ENCODE data around the gene TLE3. TPM values are rescaled to one million over a fixed set of nuclear protein-coding genes. Genes with fewer than 3 reads are reported as not detected.

The TLE3 gene
- total RNA-seq, 1 donor from 2014 or later, result 13.4 TPM

DNA sequence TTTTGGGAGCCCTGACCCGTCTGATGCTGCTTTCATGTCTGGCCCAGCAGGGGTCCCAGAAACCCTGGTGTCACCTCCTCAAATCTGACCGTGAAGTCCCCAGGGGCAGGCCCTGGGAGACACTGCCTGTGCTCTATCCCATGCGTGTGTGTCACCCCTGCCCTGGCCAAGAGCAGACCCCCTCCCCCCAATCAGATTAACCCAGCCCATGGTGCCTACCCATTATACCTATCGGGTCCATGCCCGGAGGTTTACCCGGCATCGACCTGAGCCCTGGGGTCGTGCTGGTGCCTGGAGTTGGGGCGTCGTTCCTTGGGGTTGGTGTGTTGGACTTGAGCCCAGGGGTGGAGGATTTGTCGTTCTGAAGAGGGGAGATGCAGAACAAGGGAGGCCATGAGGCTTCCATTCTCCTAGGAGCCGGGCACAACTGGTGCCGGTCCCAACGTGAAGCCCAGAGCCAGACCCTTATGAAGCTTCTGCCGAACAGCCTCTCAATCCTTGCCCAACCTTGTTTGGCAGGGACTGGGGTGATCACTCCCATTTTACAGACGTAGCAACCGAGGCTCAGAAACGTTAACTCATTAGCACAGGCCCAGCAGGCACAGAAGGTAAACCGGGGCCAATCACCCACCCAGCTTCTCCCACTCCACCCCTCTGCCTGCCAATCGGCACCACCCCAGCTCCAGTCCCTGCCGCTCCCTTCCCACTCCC lies 39.6 kb downstream of the TLE3 start:
- ATAC-seq (ENCODE audit: poor library complexity) (no peak), DNase-seq (no peak)
- intact Hi-C loops (cut with DNase I), result no loop called here

GRCh38 chr15:70056091-70056680 lies 41.5 kb downstream of the TLE3 start:
- intact Hi-C loops (cut with DNase I), result no loop called here
- ATAC-seq (ENCODE audit: poor library complexity), result no peak
- DNase-seq, result no peak

DNA sequence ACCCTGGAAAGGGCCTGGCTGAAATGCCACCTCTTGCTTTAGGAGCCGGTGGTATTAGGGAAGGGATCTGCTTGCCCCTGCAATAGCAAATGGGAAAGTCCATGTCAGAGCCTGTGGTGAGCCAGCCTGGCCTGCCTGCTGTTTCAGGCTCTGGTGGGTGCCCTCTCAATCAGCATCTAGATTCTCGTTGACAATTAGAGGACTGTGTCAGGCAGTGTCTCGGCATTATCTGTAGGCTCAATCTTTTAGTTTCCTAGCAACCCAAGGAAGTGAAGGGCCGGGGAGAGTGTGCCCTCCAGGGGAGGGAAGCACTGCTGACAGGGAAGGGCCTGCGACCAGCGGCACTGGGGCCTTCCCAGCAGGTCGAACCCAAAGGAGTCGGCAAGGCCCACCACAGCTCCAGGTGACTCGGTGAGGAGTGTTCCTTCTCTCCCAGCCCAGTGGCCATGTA lies 42.1 kb downstream of the TLE3 start:
- DNase-seq (no peak), ATAC-seq (ENCODE audit: poor library complexity) (no peak)
- intact Hi-C loops (cut with DNase I), result no loop called here

- no peak for DNase-seq
- intact Hi-C loops (cut with DNase I), result no loop called here
- ATAC-seq (ENCODE audit: poor library complexity), result no peak
Observed at GRCh38 chr15:70054884-70055387, 42.8 kb downstream of the TLE3 start.

GRCh38 chr15:70054366-70054765 lies 43.4 kb downstream of the TLE3 start:
- no peak for ATAC-seq (ENCODE audit: poor library complexity)
- intact Hi-C loops (cut with DNase I), result no loop called here
- no peak for DNase-seq

DNA sequence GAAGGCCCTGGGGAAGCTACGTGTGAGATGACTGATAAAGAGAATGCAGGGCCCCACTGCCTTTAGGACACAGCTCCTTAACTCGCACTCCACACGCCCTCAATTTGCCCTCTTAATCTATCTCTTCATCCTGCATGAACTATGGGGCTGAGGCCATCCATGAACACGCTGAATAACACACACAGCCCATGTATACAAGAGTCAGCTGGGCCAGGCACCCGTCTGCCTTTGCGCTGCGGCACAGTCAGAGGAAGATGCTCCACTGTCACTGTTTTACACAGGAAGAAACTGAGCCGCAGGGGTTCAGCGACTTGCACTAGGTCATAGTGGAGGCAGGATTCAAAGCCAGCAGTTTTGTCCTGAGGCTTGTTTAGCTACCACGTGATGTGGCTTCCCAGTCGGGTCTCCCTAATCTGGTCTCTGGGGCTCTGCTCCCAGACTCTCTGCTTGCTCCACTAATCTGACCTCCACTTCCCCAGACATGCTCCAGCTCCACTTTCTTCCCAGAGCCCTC lies 43.9 kb downstream of the TLE3 start:
- intact Hi-C loops (cut with DNase I), result no loop called here
- ATAC-seq (ENCODE audit: poor library complexity), result no peak
- DNase-seq, result no peak

DNA sequence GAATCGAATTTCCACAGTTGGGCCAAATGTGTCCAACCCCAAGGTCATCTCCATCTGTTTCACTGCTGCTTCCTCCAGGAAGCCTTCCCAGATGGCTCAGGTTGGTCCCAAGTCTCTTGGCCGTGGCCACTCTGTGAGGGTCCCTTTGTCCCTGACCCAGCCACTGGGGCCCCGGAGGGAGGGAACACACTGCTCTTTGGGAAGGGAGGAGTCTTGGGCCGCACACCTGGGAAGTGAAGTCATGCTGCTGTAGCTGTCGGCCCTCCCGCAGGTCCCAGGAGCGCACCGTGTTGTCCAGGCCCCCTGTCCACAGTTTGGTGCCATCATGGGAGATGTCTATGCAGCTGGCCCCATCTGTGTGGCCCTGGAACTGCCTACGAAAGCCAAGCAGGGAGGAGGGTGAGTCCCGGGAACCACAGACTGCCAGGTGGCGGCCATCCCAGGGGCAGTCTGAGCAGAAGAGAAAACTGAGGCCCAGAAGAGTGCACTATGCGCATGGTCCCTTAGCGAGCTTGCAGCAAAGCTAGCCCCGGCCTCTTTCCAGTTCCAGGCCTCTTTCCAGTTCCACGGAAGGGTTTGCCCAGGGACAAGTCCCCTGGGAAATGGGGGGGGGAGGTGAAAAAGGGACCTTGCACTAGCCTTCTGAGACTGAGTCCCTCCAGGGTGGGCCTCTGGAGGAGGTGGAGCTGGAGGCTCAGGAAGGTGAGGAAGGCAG lies 44.6 kb downstream of the TLE3 start:
- ATAC-seq (ENCODE audit: poor library complexity) (no peak), DNase-seq (no peak)
- intact Hi-C loops (cut with DNase I), result no loop called here

DNA sequence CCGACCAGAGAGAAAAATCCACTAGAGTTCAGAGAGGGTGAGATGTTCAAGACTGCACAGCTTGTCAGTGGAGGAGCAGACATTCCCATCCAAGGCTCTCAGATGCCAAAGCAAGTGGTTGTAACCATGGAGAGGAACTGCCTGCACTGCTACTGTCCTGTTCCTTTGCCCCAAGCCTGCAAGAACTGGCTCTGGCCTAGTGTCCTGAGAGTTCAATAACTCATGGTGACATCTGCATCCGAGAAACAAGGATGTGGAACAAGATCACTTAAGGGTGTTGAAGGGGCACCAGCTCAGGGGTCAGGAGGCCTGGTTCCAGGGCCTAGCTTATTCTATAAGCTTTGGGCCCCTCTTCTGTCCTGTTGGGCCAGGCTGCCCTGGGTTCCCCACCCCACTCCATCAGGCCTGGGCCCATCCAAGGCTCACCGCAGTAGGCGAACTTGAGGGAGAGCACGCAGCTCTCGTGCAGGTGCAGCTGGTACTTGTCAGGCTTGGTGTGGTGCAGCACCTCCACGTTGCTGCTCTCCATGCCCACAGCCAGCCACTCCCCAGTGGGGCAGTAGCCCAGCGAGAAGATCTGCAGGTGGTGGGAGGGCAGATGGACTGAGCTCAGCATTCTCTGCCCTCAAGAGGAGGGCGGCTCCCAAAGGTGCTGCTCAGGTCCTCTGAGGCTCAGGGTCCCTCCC lies 45.6 kb downstream of the TLE3 start:
- ATAC-seq (ENCODE audit: poor library complexity) (no peak), DNase-seq (no peak)
- intact Hi-C loops (cut with DNase I), result no loop called here

- intact Hi-C loops (cut with DNase I), result no loop called here
- DNase-seq, result no peak
- no peak for ATAC-seq (ENCODE audit: poor library complexity)
Observed at GRCh38 chr15:70050970-70051369, 46.7 kb downstream of the TLE3 start.

DNA sequence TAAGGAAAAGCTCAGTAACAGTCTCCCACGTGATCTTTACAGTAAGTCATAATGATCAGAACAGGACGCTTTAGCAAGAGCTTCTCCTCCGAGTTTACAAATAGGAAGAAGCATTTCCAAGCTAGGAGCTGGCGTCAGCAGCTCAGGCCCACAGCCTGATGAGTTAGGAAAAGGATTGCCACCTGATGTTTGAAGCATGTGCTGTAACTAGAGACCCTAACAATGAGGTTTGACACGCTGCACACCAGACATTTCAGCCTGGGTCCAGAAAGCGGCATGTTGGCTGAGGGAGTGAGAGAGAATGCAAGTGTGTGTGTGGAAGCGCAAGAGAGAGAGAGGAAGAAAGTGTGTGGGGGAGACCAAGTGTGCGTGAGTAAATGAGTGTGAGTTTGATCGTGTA lies 47.3 kb downstream of the TLE3 start:
- DNase-seq, result no peak

GRCh38 chr15:70049701-70050301 lies 47.9 kb downstream of the TLE3 start:
- no peak for DNase-seq
- ATAC-seq (ENCODE audit: poor library complexity), result no peak
- intact Hi-C loops (cut with DNase I), result no loop called here

More for the DNA sequence above, 47.3 kb downstream of the TLE3 start:
- intact Hi-C loops (cut with DNase I), result no loop called here
- no peak for ATAC-seq (ENCODE audit: poor library complexity)

DNA sequence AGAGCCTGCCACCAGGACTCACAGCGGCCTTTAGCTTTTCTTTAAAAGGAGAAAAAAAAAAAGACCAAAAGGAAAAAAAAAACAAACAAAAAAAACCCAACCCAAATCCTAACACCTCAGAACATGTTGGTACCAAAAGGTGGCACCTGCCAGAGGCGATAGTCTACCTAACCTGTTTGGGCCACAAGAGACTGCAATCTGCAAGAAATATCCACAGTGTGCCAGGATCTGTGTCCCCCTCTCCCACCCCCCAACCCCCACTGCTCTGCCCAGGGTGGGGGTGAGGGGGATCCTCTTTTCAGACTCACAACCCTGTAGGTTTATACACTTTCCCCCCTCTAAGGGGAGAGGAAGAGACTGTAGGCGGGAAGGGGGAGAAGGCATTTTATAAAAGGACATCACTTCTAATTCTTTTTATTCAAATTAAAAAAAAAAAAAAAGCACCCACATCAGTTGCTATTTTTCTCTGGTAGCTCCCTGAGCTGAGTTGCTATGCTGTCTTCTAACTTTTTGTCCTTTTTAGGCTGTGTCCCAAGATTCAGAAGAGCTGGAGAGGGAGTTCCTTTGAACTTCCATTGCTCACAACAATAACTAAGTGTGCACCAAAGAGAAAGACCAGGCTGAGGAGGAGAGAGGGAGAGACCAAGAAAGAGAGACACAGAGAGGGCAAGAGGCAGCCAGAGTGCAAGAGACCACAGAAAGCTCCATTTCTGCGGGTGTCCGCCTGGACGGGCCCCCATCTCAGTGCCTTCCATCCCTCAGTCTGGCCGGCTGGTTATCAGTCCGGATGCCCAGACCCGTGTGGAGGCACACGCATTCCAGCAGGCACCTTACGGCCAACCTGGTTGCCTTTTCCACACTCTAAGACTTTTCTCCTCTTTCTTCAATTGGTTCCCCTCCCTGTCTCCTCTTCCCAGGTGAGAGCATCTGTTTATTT lies 48.9 kb downstream of the TLE3 start:
- no peak for ATAC-seq (ENCODE audit: poor library complexity)
- DNase-seq, result no peak
- intact Hi-C loops (cut with DNase I), result no loop called here

DNA sequence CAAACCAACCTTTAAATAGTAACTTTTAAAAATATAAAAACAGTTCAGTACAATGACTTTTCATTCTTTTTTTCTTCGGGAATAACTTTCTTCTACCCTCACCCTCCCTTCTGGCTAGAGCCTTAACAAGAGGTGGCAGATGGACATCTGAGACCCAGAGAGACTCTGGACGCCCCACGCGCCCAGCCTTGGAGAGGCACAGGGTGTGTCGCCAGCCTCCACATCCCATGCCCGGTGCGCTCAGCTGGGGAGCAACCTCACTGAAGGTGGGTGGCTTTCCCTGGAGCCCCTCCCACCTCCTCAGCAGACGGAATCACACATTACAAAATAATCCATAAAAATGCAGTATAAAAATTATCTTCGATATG lies 49.5 kb downstream of the TLE3 start:
- no peak for ATAC-seq (ENCODE audit: poor library complexity)
- no peak for DNase-seq
- intact Hi-C loops (cut with DNase I), result no loop called here

GRCh38 chr15:70047386-70048197 lies 50.1 kb downstream of the TLE3 start:
- DNase-seq, result no peak
- peak; percentile 15 for ATAC-seq (ENCODE audit: poor library complexity)
- intact Hi-C loops (cut with DNase I), result no loop called here

GRCh38 chr15:70046679-70047369 lies 50.9 kb downstream of the TLE3 start:
- DNase-seq (no peak), ATAC-seq (ENCODE audit: poor library complexity) (no peak)
- intact Hi-C loops (cut with DNase I), result no loop called here

- DNase-seq (no peak), ATAC-seq (ENCODE audit: poor library complexity) (no peak)
- intact Hi-C loops (cut with DNase I), result no loop called here
Observed at GRCh38 chr15:70045045-70045444, 52.7 kb downstream of the TLE3 start.

All from Right ventricle myocardium superior (tissue), 1 donor.